GM21737 (cell line): Measurements from ENCODE around the gene COL9A3.
A peak's percentile ranks its signal among the peaks of the same experiment; 100 is the strongest.
"Not testable (repeated sequence)": the region's sequence is repeated elsewhere in the genome, so short reads cannot be mapped to it uniquely, and the experiment has no call there.

ENCODE experiments used
- ATAC-seq: cut with Tn5 transposase; IDR thresholded peaks from one replicate; pipeline ENCODE4 v1.9.1; 2021; ENCODE audit warnings: mild to moderate bottlenecking, moderate library complexity; ENCODE audit not compliant: unreplicated experiment

Gene COL9A3

GRCh38 chr20:62852841-62853240 is 36.0 kb downstream of the COL9A3 start:
- ATAC-seq = no peak

GRCh38 chr20:62853304-62853703 is 36.5 kb downstream of the COL9A3 start:
- not testable (repeated sequence) for ATAC-seq

GRCh38 chr20:62854121-62854520 is 37.3 kb downstream of the COL9A3 start:
- ATAC-seq = no peak

GRCh38 chr20:62855120-62855519 is 38.3 kb downstream of the COL9A3 start:
- no peak for ATAC-seq

GRCh38 chr20:62856931-62857619 is 40.2 kb downstream of the COL9A3 start:
- ATAC-seq = no peak

- no peak for ATAC-seq
Measured at GRCh38 chr20:62858058-62858830, 41.4 kb downstream of the COL9A3 start.

GRCh38 chr20:62859721-62860120 is 42.9 kb downstream of the COL9A3 start:
- ATAC-seq = no peak

- peak; percentile 6 for ATAC-seq
Measured at GRCh38 chr20:62860391-62860923, 43.6 kb downstream of the COL9A3 start.

GRCh38 chr20:62860924-62861691 is 44.3 kb downstream of the COL9A3 start:
- peak; percentile 34 for ATAC-seq

GRCh38 chr20:62861726-62862336 is 45.0 kb downstream of the COL9A3 start, which contains the start of gene TCFL5:
Gene TCFL5, minus strand, starts transcription at chr20:62861822. Its CDS starts 152 bp downstream, at chr20:62861670.
- ATAC-seq = peak; percentile 53

- ATAC-seq = no peak
Measured at GRCh38 chr20:62864207-62864606, 47.4 kb downstream of the COL9A3 start.

- ATAC-seq = no peak
Measured at GRCh38 chr20:62872184-62872847, 55.5 kb downstream of the COL9A3 start.

GRCh38 chr20:62872862-62873261 is 56.0 kb downstream of the COL9A3 start:
- no peak for ATAC-seq

GRCh38 chr20:62873280-62873679 is 56.4 kb downstream of the COL9A3 start:
- no peak for ATAC-seq

- ATAC-seq = not testable (repeated sequence)
Measured at GRCh38 chr20:62873681-62874031, 56.8 kb downstream of the COL9A3 start.

GRCh38 chr20:62874964-62875344 is 58.1 kb downstream of the COL9A3 start:
- no peak for ATAC-seq

GRCh38 chr20:62875419-62876361 is 58.8 kb downstream of the COL9A3 start:
- ATAC-seq = no peak

- no peak for ATAC-seq
Measured at GRCh38 chr20:62876501-62876901, 59.7 kb downstream of the COL9A3 start.
